ENCODE data around the gene MCF2L2.
"Not testable (repeated sequence)": the region's sequence is repeated elsewhere in the genome, so short reads cannot be mapped to it uniquely, and the experiment has no call there.

MCF2L2 gene

GRCh38 chr3:183230251-183230650, 198.2 kb downstream of the MCF2L2 start:
- DNase-seq (ENCODE audit: low spot score), result not testable (repeated sequence)

- DNase-seq (ENCODE audit: low spot score), result no peak
Observed at GRCh38 chr3:183229178-183229577, 199.2 kb downstream of the MCF2L2 start.

- no peak for DNase-seq (ENCODE audit: low spot score)
Observed at GRCh38 chr3:183227586-183227985, 200.8 kb downstream of the MCF2L2 start.

GRCh38 chr3:183226333-183226890, 202.0 kb downstream of the MCF2L2 start:
- DNase-seq (ENCODE audit: low spot score), result peak; percentile 17

DNA sequence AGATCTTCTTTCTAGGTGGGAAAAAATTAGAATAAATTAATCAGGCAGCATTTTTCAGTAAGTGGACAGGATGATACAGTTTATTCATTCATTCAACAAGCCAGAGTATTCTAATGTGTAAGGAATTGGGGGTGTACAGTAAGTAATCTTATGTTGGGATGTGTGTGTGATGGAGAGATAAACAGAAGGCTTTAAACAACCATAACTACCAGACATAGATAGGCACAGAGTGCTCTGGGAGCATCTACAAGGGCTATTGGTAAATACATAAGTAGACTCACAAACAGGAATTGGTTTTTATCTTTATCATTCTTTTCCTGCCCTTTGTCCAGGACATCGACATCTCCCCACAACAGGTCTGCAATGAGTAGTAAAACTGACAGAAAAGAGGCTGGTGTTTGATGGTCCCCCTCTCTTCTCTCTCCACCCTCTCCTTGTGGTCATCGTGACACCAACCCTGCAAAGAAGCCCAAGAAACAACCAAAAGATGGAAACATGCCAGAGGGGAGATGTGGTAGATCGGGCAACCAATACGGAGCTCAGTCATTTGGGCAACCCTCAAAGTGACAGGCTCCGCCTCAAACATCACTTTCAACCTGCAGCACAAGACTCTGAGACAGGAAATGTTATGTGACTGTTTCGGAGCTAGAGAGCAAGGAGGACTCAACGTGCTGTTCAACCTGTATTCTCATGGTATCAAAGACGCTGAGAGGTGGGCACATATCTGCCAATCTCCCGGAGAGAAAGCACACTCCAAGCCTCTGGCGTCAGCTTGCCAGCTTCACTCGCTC, 204.0 kb downstream of the MCF2L2 start:
- no peak for DNase-seq (ENCODE audit: low spot score)

GRCh38 chr3:183222631-183223235, 205.7 kb downstream of the MCF2L2 start:
- no peak for DNase-seq (ENCODE audit: low spot score)

GRCh38 chr3:183220828-183221227, 207.6 kb downstream of the MCF2L2 start:
- DNase-seq (ENCODE audit: low spot score), result no peak

- no peak for DNase-seq (ENCODE audit: low spot score)
Observed at GRCh38 chr3:183218826-183219225, 209.6 kb downstream of the MCF2L2 start.

GRCh38 chr3:183217548-183218332, 210.7 kb downstream of the MCF2L2 start:
- no peak for DNase-seq (ENCODE audit: low spot score)

DNA sequence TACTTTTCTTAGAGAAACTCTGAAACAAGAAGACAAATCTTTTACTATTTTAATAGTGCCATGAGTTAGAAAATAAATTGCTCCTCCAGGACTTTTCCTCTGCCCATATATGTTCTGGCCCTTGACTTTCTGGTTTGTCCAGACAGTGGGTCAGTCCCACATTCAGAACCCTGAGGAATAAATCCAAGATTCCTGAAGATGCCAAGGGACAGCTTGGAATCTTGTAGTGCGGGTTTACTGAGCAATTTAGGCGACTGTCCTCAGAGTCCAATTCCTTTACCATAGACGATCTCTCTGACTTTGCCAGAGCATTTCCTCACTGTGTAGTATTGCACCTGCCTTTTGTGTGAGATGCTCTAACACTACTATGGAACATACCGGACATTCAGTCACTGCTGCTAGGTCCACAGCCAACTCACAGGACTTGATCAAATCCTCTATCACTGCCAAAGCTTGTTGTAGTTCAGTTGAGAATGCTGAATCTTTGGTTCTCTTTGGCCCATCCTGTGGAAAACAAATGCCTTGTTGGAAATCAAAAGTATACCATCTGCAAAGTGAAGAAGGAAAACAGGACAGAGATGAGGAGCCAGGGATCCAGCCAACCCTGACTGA, 212.7 kb downstream of the MCF2L2 start:
- DNase-seq (ENCODE audit: low spot score), result no peak

DNA sequence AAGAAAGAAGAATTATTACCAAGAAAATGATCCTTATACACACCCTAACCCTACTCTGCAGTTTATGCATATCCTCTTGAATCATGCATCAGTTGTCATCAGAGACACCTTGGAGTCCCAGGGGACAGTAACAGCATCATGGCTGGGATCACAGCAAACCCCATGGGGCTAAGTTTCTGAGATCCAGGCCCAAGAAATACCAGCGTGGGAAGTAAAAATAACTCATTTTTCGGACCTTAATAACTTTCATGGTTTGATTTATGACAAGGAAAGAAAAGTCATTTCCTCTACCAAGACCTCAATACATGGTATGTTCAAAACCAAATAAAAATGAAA, 214.2 kb downstream of the MCF2L2 start:
- DNase-seq (ENCODE audit: low spot score), result no peak

DNA sequence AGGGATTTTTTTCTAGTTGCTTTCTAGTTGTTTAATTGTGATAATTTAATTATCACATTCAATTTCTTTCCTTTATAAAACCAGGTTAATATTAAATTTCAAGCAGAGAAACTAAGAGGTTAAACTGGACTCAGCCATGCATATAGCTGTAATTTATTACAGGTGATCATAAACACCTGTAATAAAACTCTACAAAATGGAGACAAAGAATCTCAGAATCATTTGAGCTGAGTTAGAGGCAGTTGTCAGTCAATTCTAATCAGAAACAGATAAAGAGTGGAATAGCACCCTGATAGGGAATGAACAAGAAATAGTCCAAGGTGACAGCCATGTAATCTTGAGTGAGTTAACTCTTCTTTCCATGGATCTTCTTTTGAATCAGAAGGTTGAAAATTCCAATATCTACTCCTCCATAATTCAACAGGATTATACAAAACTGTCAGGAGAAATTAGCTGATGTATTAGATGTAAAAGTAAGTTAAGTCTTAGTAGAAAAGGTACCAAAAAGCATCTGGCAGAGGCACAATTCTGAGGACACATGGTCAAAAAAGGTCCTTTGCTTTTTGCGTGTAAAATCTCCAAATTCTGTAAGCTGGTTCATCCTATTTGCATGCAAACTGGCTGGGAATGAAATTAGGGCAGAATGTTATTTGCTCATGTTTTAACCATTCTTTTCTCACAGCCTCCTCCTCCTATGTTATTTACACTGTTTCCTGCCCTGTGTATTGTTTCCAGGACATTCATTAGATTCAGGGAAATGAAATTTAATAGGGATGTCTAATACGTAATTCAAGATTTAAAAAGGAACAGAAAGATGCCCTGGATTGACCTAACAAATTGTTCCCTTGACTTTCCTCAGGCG, 214.8 kb downstream of the MCF2L2 start:
- DNase-seq (ENCODE audit: low spot score), result no peak

DNA sequence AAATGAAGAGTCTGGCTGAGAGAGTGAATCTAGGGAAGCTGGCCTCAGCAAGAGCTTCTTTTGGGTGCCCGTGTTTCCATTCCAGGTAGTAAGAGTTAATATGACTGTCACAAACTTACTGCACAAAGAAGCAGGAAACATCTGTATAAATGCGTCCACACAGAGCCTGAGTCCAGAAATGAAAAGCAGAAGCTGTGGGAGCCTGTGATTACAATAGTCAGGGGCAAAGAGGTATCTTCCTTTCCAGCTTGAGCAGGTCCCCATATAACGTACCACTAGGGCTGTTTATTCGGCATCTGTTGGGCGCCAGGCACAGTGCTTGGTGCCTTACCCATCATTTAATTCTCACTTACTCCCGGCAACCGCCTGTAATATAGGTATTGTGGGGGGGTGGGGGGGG, 215.9 kb downstream of the MCF2L2 start:
- no peak for DNase-seq (ENCODE audit: low spot score)

- no peak for DNase-seq (ENCODE audit: low spot score)
Observed at GRCh38 chr3:183212096-183212495, 216.3 kb downstream of the MCF2L2 start.

DNA sequence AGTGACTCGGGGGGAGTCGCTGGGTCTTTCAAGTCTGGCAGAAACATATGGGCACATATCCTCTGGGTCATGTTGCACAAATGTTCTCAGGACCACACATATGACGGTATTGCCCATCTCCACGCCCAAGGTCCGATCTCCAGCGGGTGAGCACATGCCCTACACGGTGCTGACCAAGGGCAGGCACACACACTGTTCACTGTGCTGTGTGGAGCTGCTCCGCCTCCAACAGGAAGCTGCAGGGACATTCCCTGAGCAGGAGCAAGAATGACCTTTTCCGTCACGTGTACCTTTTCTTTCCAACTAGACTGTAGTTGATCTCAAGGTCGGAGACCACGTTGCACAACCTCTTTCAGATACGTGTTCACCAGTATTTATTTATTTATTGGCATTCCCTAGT, 217.1 kb downstream of the MCF2L2 start:
- DNase-seq (ENCODE audit: low spot score), result peak; percentile 40

GRCh38 chr3:183210862-183211341, 217.5 kb downstream of the MCF2L2 start:
- DNase-seq (ENCODE audit: low spot score), result no peak

DNA sequence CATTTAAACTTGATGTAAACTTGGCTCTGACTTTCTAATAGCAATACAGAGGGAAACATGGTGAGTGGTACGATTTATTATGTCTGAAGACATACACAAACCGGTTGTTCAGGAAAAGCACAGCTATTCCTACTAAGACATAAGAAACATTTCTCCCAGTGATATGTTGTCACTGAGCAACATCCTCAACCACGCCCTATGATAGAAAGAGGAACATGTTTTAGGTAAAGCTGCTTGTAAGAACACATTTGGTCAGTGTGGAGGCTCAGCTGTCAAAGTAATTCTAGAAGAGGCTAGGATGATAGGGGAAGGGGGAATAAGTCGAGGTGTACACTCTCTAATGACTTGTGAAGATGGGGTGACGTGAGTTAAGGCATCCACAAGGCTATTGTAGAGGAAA, 218.1 kb downstream of the MCF2L2 start:
- DNase-seq (ENCODE audit: low spot score), result no peak

GRCh38 chr3:183208800-183209199, 219.6 kb downstream of the MCF2L2 start:
- DNase-seq (ENCODE audit: low spot score), result no peak

GRCh38 chr3:183208260-183208659, 220.2 kb downstream of the MCF2L2 start:
- DNase-seq (ENCODE audit: low spot score), result no peak

GRCh38 chr3:183203670-183204069, 224.7 kb downstream of the MCF2L2 start:
- DNase-seq (ENCODE audit: low spot score), result no peak

GRCh38 chr3:183202004-183202722, 226.3 kb downstream of the MCF2L2 start:
- no peak for DNase-seq (ENCODE audit: low spot score)

Measured in HuH-7 (cell line).